OCI-LY7 (cell line): ENCODE data around the gene PCBP3.

Experiments used
- CTCF ChIP-seq: fragments of 200-600 bp; sonication (generic); conservative IDR thresholded peaks from 2 replicates; pipeline ENCODE4 v1.5.1; 2014; ENCODE audit warnings: mild to moderate bottlenecking, antibody characterized with exemption, low read length, moderate library complexity, mixed read lengths
- EZH2phosphoT487 ChIP-seq: fragments of 200-600 bp; sonication (generic); IDR thresholded peaks from 2 replicates; pipeline ENCODE4 v1.6.1; 2018; ENCODE audit warnings: low read depth, borderline replicate concordance, mild to moderate bottlenecking, mixed run types, antibody characterized with exemption, low read length, moderate library complexity, mixed read lengths

DNA sequence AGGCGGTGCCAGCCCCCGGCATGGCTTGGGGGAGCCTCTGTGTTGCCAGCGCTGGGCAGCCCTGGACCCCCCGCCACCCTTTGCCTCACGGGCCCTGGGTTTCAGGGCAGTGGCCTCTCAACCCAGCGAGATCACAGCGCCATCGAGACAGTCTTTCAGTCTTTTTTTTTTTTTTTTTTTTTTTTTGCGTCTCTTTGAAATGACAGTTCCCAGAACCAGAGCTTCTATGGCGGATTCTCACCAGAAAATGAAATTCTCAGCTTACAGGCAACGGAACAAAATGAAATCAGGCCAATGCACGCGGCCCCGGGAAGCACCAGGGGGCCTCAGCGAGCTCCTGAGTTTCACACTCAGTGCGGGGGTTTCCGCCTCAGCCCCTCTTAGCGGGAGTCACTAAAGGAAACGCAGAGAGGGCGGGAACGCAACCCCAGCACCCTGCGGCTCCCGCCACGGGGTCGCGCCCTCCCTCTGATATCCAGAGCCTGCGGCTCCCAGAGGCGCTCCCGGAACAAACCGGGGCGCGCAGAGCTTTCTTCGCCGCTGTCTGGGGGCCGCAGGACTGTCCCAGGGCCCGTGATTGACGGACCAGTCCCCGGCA, 330.0 kb downstream of the PCBP3 start:
- TF ChIP-seq CTCF, result peak; percentile 60
- no peak for TF ChIP-seq EZH2phosphoT487
